Esophagus squamous epithelium (tissue), 4 donors: ENCODE data around the gene LOXL4.

ENCODE experiments used
- POLR2A ChIP-seq, 4 donors: fragments of 450-650 bp; IDR thresholded peaks; one replicate each; pipeline ENCODE4 v1.6.1; 2017; ENCODE audit warnings: antibody characterized with exemption in 4 of 4, mild to moderate bottlenecking in 4 of 4, moderate library complexity in 3 of 4
- TF ChIP-seq, protein P1 (sequence below), 6 experiments: fragments of 450-650 bp in 4 of 6; fragments of 200-600 bp in 2 of 6; sonication (generic) in 2 of 6; IDR thresholded peaks; one replicate each; pipeline ENCODE4 v1.5.1; 2016 to 2019; ENCODE audit warnings: antibody characterized with exemption in 6 of 6, mild to moderate bottlenecking in 4 of 6, moderate library complexity in 4 of 6

DNA sequence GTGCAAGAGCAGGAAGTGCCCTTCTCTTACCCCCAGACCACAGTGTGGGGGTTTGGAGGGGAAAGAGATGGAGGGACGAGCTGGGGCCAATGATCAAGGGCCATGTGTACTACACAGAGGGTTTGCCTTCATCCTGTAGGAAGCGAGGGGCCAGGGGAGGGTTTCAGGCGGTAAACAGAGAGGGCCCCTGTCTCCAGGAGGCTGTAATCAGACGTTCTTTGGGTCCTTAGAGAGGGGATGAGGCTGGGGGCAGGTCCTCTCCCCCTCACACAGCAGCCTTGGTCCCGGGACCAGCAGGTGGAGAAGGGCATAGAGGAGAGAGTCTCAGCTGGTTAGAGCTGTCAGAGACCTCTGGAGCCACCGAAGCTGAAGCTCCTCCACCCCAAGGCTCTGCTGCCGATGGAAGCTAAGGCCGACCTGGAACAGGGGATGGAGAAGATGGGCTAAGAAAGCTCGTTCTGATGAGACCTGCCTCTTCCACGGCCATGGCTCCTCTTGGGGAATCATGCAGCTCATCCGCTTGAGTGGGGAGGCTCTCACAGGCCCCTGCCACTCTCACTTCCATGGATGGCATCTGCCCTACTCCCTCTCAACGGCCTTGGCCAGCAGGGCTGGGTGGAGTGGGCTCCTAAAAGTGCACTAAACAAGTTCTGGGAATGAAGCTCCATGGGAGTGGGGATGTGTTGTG is 3.5 kb downstream of the LOXL4 start:
- TF ChIP-seq, protein P1, sequence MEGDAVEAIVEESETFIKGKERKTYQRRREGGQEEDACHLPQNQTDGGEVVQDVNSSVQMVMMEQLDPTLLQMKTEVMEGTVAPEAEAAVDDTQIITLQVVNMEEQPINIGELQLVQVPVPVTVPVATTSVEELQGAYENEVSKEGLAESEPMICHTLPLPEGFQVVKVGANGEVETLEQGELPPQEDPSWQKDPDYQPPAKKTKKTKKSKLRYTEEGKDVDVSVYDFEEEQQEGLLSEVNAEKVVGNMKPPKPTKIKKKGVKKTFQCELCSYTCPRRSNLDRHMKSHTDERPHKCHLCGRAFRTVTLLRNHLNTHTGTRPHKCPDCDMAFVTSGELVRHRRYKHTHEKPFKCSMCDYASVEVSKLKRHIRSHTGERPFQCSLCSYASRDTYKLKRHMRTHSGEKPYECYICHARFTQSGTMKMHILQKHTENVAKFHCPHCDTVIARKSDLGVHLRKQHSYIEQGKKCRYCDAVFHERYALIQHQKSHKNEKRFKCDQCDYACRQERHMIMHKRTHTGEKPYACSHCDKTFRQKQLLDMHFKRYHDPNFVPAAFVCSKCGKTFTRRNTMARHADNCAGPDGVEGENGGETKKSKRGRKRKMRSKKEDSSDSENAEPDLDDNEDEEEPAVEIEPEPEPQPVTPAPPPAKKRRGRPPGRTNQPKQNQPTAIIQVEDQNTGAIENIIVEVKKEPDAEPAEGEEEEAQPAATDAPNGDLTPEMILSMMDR (IDR thresholded peaks at IDR 0.05), result no peak
- TF ChIP-seq POLR2A (IDR thresholded peaks at IDR 0.05), result no peak
